SK-N-SH (cell line): ENCODE measurements around the gene DCDC2B.

Experiments
- EZH2phosphoT487 ChIP-seq: fragments of 200-600 bp; sonication (generic); IDR thresholded peaks from 2 replicates; pipeline ENCODE4 v1.6.1; 2017; ENCODE audit warnings: low read depth, mixed run types, mild to moderate bottlenecking, antibody characterized with exemption, moderate library complexity, borderline replicate concordance
- GABPA ChIP-seq: IDR thresholded peaks from 2 replicates; pipeline ENCODE4 v1.4.0; 2012; ENCODE audit warnings: low read depth, mild to moderate bottlenecking
- TEAD4 ChIP-seq: IDR thresholded peaks from 2 replicates; pipeline ENCODE4 v1.4.0; 2012; ENCODE audit warnings: mild to moderate bottlenecking, borderline replicate concordance; ENCODE audit not compliant: insufficient read depth
- YY1 ChIP-seq: IDR thresholded peaks from 2 replicates; pipeline ENCODE4 v1.4.0; 2012; ENCODE audit warnings: low read depth, mild to moderate bottlenecking
- TF ChIP-seq, protein P1 (sequence below): fragments of 200-600 bp; sonication (generic); IDR thresholded peaks from 2 replicates; pipeline ENCODE4 v1.6.1; 2017; ENCODE audit warnings: antibody characterized with exemption, mild to moderate bottlenecking, moderate library complexity

DNA sequence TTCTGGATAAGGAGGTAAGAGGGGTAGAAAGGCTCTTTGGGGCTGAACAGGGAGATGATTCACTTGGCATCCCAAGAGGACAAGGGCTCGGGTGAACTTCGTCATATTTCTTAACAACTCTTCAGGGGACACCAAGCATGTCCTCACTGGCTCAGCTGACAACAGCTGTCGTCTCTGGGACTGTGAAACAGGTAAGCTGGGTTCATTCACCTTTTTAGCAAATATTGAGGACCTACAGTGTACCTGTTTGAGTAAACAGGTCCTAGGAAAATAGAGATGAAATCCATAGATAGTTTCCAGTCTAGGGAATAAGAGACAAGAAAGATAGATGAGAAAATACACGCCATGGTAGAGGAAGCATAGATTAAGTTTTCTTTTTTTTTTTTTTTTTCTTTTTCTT, 15.4 kb downstream of the DCDC2B start:
- TF ChIP-seq EZH2phosphoT487 (no peak), GABPA (no peak), YY1 (no peak), TEAD4 (no peak)
- TF ChIP-seq, protein P1, sequence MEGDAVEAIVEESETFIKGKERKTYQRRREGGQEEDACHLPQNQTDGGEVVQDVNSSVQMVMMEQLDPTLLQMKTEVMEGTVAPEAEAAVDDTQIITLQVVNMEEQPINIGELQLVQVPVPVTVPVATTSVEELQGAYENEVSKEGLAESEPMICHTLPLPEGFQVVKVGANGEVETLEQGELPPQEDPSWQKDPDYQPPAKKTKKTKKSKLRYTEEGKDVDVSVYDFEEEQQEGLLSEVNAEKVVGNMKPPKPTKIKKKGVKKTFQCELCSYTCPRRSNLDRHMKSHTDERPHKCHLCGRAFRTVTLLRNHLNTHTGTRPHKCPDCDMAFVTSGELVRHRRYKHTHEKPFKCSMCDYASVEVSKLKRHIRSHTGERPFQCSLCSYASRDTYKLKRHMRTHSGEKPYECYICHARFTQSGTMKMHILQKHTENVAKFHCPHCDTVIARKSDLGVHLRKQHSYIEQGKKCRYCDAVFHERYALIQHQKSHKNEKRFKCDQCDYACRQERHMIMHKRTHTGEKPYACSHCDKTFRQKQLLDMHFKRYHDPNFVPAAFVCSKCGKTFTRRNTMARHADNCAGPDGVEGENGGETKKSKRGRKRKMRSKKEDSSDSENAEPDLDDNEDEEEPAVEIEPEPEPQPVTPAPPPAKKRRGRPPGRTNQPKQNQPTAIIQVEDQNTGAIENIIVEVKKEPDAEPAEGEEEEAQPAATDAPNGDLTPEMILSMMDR = no peak
